Cardiac fibroblast (primary cell): Measurements from ENCODE around the gene HTR3C.
A peak's percentile ranks its signal among the peaks of the same experiment; 100 is the strongest.
"Not testable (repeated sequence)": the region's sequence is repeated elsewhere in the genome, so short reads cannot be mapped to it uniquely, and the experiment has no call there.

Source experiments
- DNase-seq, 2 donors: peaks; one replicate each; pipeline versions ENCODE4 v3.0.0 to v3.0.0-alpha.2; 2010; ENCODE audit warnings: low read depth in 2 of 2
- H3K4me3 ChIP-seq, 2 donors: replicated peaks in 1 of 2; 1 replicate in 1 of 2; 2 replicates in 1 of 2; pipeline ENCODE4 v1.5.1; 2011; ENCODE audit warnings: low read depth in 2 of 2, low read length in 2 of 2, mild to moderate bottlenecking in 2 of 2, moderate library complexity in 1 of 2
- CTCF ChIP-seq: IDR thresholded peaks from one replicate; pipeline ENCODE4 v1.5.1; 2011; ENCODE audit warnings: low read depth, mild to moderate bottlenecking, low read length, inconsistent platforms

HTR3C gene

DNA sequence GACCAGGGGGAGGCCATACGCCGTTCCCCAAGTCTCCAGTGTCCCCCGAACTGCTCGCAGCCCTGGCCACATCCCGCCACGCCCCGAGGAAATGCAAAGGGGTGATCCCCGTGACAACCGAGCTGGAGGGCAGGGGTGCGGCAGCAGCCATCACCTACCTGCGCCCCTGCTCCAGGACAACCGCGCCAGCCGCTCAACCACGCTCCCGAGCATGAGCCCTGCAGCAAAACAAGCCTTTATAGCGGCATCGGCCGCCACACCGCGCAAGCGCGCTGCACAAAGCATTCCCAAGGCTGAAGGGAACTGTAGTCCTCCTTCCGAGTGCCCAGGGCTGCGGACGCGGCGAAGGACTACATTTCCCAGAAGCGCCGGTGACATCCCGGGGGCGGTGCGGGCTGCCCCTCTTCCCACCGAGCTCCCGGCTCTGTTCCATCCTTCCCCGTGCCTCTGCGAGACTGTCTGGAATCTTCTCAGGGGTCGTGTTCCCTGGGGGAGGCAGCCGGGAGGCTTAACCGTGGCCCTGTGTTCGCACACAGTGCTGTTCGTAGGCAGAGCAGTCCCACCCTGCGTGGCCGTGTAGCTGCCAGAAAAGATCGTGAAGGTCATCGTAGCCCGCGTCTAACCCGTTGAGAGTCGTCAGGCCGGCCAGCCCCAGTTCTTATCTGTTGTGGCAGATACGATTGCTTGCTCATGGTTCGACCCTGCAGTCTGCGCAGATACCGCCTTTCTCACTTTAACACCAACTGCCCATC, 35.0 kb upstream of the HTR3C start, which contains the start of gene ABCC5:
Gene ABCC5, minus strand, starts transcription at position 213 of the 752 bp plus-strand sequence. CDS start 3,492 bp downstream, outside the sequence.
- H3K4me3 ChIP-seq, result peak within 1 kb of the TSS; percentile 82 to 100
- DNase-seq, result peak; percentile 91 to 95
- peak; percentile 1 for TF ChIP-seq CTCF

DNA sequence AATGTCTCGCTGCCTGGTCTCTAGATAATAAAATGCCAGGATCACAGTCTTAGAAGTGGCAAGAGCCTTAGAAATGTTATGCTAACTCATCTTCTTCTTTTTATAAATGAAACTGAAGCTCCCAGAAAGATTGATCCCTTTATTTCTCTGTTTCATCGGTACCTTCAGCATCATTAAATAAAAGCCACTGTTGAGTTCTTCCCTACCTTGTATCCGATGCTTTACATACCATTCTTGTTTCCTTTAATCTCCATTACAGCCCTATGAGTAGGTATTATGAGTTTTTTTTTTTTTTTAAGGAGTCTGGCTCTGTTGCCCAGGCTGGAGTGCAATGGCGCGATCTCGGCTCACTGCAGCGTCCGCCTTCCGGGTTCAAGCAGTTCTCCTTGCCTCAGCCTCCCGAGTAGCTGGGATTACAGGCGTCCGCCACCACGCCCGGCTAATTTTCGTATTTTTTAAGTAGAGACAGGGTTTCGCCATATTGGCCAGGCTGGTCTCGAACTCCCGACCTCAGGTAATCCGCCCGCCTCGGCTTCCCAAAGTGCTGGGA, 34.3 kb upstream of the HTR3C start:
- peak overlapping the region; percentile 82 to 100 for H3K4me3 ChIP-seq
- no peak for TF ChIP-seq CTCF
- no peak for DNase-seq

GRCh38 chr3:184022323-184022722, 30.5 kb upstream of the HTR3C start:
- no peak for TF ChIP-seq CTCF
- no peak overlapping the region for H3K4me3 ChIP-seq
- DNase-seq, result no peak

DNA sequence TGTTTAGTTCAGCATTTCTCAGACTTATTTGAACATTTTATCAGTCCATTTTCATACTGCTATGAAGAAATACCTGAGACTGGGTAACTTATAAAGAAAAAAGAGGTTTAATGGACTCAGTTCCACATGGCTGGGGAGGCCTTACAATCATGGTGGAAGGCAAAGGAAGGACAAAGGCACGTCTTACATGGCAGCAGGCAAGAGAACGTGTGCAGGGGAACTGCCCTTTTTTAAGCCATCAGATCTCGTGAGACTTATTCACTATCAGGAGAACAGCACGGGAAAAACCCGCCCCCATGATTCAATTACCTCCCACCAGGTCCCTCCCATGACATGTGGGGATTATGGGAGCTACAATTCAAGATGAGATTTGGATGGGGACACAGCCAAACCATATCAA, 27.6 kb upstream of the HTR3C start:
- not testable (repeated sequence) for H3K4me3 ChIP-seq, DNase-seq

DNA sequence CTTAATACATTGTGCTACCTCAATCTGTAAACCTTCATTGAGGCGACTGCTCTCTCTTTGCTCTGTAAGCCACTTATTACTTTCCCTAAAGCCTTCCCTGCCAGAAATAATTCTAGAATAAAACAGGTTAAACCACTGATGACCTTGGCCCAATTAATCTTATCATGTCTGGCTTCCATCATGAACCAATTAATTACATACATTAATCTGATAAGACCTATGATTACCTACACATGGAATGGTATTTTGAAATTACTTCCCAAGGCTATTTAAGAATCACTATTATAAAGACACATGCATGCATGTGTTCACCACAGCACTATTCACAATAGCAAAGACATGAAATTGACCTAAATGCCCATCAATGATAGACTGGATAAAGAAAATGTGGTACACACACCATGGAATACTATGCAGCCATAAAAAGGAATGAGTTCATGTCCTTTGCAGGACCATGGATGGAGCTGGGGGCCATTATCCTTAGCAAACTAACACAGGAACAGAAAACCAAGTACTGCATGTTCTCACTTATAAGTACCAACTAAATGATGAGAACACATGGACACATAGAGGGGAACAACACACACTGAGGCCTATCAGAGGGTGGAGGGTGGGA, 24.5 kb upstream of the HTR3C start:
- H3K4me3 ChIP-seq, DNase-seq: not testable (repeated sequence)

- no peak for TF ChIP-seq CTCF
- DNase-seq, result peak; percentile 27 to 38
- no peak overlapping the region for H3K4me3 ChIP-seq
Measured at GRCh38 chr3:184029443-184029842, 23.4 kb upstream of the HTR3C start.

GRCh38 chr3:184030536-184030935, 22.3 kb upstream of the HTR3C start:
- no peak for DNase-seq
- TF ChIP-seq CTCF, result no peak
- H3K4me3 ChIP-seq, result no peak overlapping the region
